ENCODE data around the gene ECSCR. TPM values are rescaled to one million over a fixed set of nuclear protein-coding genes. Genes with fewer than 3 reads are reported as not detected.
A peak's percentile ranks its signal among the peaks of the same experiment; 100 is the strongest.

Gene ECSCR
- total RNA-seq, 2 experiments from 2014 or later, result not detected

- ChIA-PET POLR2A (interaction anchor here (0.6 to 5.2 kb wide), 28 partner anchors 9 to 1226 kb away, joined by 3 to 74 read pairs (median 8); partner anchors contain the start of genes KDM3B, MATR3, PAIP2 and SMIM33), CTCF (interaction anchor here (0.8 to 5.1 kb wide), 7 partner anchors 9 to 75 kb away, joined by 3 to 29 read pairs (median 4); partner anchors contain the start of gene STING1)
Measured at GRCh38 chr5:139439013-139439903, 23.3 kb downstream of the ECSCR start, which contains the start of gene DNAJC18. TSS of gene DNAJC18 (minus strand) at chr5:139439525. CDS start at chr5:139439445, 80 bp downstream.

GRCh38 chr5:139438707-139439012 is 23.9 kb downstream of the ECSCR start:
- Histone ChIP-seq H3K36me3 (ENCODE audit: insufficient read depth, low read length) (no peaks in the 10 kb centered on the region), H3K4me1 (ENCODE audit: insufficient read depth, low read length) (peaks cover 25% of the 10 kb centered on the region), H3K4me3 (ENCODE audit: low read length) (peak overlapping the region; percentile 89), H3K27ac (ENCODE audit: low read depth in 1 of 2, low read length in 2 of 2) (peak overlapping the region in 1 of 2 donors; percentile 3), H3K27me3 (ENCODE audit: control insufficient read depth in 1 of 2, insufficient read depth in 2 of 2, low read length in 2 of 2) (no peaks in the 10 kb centered on the region), H3K9me3 (ENCODE audit: control insufficient read depth in 1 of 2, insufficient read depth in 1 of 2, low read length in 2 of 2) (no peaks in the 10 kb centered on the region)
- Mint-ChIP-seq H3K27ac (peak overlapping the region; percentile 96), H3K9me3 (no peaks in the 10 kb centered on the region), H3K4me3 (peak overlapping the region; percentile 98), H3K4me1 (ENCODE audit: low read depth) (peaks cover 45% of the 10 kb centered on the region), H3K36me3 (ENCODE audit: low read depth) (peaks cover 19% of the 10 kb centered on the region), H3K27me3 (no peaks in the 10 kb centered on the region)
- intact Hi-C loops (cut with DNase I, micrococcal nuclease), result loop anchor here (1.0 to 5.0 kb wide), 5 partner anchors 20 to 123 kb away; partner anchors contain the start of genes SMIM33 (in 1 of the 2), SPATA24 (in 1 of the 2), STING1 (in 1 of the 2) and UBE2D2 (in 1 of the 2)
- CTCF ChIA-PET, result interaction anchor here (0.8 to 5.1 kb wide), 4 partner anchors 16 to 75 kb away, joined by 4 to 29 read pairs (median 10); partner anchors contain the start of gene STING1
- POLR2A ChIA-PET, result interaction anchor here (0.9 to 5.2 kb wide), 22 partner anchors 8 to 166 kb away, joined by 3 to 74 read pairs (median 8); partner anchors contain the start of genes MATR3, PAIP2, SMIM33 and SPATA24
- DNase-seq, result no peak
- no peak for ATAC-seq (ENCODE audit: poor library complexity)
- no peak for TF ChIP-seq CTCF (IDR thresholded peaks at IDR 0.05)

More at GRCh38 chr5:139439013-139439903, 23.3 kb downstream of the ECSCR start, which contains the start of gene DNAJC18:
- Histone ChIP-seq H3K4me1 (ENCODE audit: insufficient read depth, low read length) (peaks cover 31% of the 10 kb centered on the region), H3K36me3 (ENCODE audit: insufficient read depth, low read length) (no peaks in the 10 kb centered on the region), H3K27ac (ENCODE audit: low read depth in 1 of 2, low read length in 2 of 2) (peak within 1 kb of the TSS; percentile 95 to 99), H3K27me3 (ENCODE audit: control insufficient read depth in 1 of 2, insufficient read depth in 2 of 2, low read length in 2 of 2) (no peaks in the 10 kb centered on the region), H3K4me3 (ENCODE audit: low read length) (peak within 1 kb of the TSS; percentile 89), H3K9me3 (ENCODE audit: control insufficient read depth in 1 of 2, insufficient read depth in 1 of 2, low read length in 2 of 2) (no peaks in the 10 kb centered on the region)
- Mint-ChIP-seq H3K4me1 (ENCODE audit: low read depth) (peaks cover 51% of the 10 kb centered on the region), H3K36me3 (ENCODE audit: low read depth) (peaks cover 19% of the 10 kb centered on the region), H3K4me3 (peak within 1 kb of the TSS; percentile 98), H3K27ac (peak within 1 kb of the TSS; percentile 96), H3K9me3 (no peaks in the 10 kb centered on the region), H3K27me3 (no peaks in the 10 kb centered on the region)
- ATAC-seq (ENCODE audit: poor library complexity), result peak; percentile 81
- peak; percentile 79 to 94 (median 88) for DNase-seq
- intact Hi-C loops (cut with DNase I, micrococcal nuclease), result loop anchor here (1.0 to 5.0 kb wide), 5 partner anchors 19 to 122 kb away; partner anchors contain the start of genes SMIM33 (in 1 of the 2), SPATA24 (in 1 of the 2), STING1 (in 1 of the 2) and UBE2D2 (in 1 of the 2)
- no peak for TF ChIP-seq CTCF (IDR thresholded peaks at IDR 0.05)

GRCh38 chr5:139435676-139436075 is 26.9 kb downstream of the ECSCR start:
- CTCF ChIA-PET, result interaction anchor here (1.0 to 5.1 kb wide), 2 partner anchors 13 to 45 kb away, joined by 3 to 29 read pairs; no protein-coding TSS in a partner anchor
- H3K27ac ChIP-seq (ENCODE audit: low read depth in 1 of 2, low read length in 2 of 2), result no peak overlapping the region
- TF ChIP-seq CTCF (IDR thresholded peaks at IDR 0.05), result no peak
- peaks cover 18% of the 10 kb centered on the region for H3K4me1 ChIP-seq (ENCODE audit: insufficient read depth, low read length)
- Mint-ChIP-seq H3K27me3 (no peaks in the 10 kb centered on the region), H3K36me3 (ENCODE audit: low read depth) (peaks cover 19% of the 10 kb centered on the region), H3K27ac (no peak overlapping the region), H3K4me1 (ENCODE audit: low read depth) (peaks cover 34% of the 10 kb centered on the region), H3K9me3 (no peaks in the 10 kb centered on the region), H3K4me3 (no peak overlapping the region)
- H3K4me3 ChIP-seq (ENCODE audit: low read length), result no peak overlapping the region
- DNase-seq, result no peak
- intact Hi-C loops (cut with DNase I, micrococcal nuclease), result loop anchor here in 1 of 2 experiments (5.0 kb wide), 1 partner anchor 37 kb away; the partner anchor contains the start of gene SMIM33
- POLR2A ChIA-PET, result interaction anchor here (0.6 to 5.2 kb wide), 4 partner anchors 31 to 62 kb away, joined by 3 to 74 read pairs (median 4); partner anchors contain the start of genes SPATA24 and STING1
- no peaks in the 10 kb centered on the region for H3K36me3 ChIP-seq (ENCODE audit: insufficient read depth, low read length)
- no peaks in the 10 kb centered on the region for H3K27me3 ChIP-seq (ENCODE audit: control insufficient read depth in 1 of 2, insufficient read depth in 2 of 2, low read length in 2 of 2)
- ATAC-seq (ENCODE audit: poor library complexity), result no peak
- no peaks in the 10 kb centered on the region for H3K9me3 ChIP-seq (ENCODE audit: control insufficient read depth in 1 of 2, insufficient read depth in 1 of 2, low read length in 2 of 2)

Data from CD4-positive, alpha-beta T cell (primary cell).